Kidney (tissue), 14 donors: ENCODE data around the gene LLGL2. TPM values are rescaled to one million over a fixed set of nuclear protein-coding genes. Genes with fewer than 3 reads are reported as not detected.
A peak's percentile ranks its signal among the peaks of the same experiment; 100 is the strongest.

Source experiments
- DNase-seq, 5 donors: peaks; one replicate each; pipeline ENCODE4 v3.0.0-alpha.2; 2013 to 2020
- FAIRE-seq: peaks from 2 replicates; lab custom pipeline; 2012; peaks lifted over from hg19 to GRCh38; lab: Jason Lieb, UNC
- H3K27ac ChIP-seq, 2 donors: one replicate each; pipeline ENCODE4 v1.7.0; 2013; ENCODE audit warnings: low read depth in 2 of 2, low read length in 2 of 2, inconsistent platforms in 1 of 2
- H3K27me3 ChIP-seq: one replicate; pipeline ENCODE4 v1.7.1; 2013; ENCODE audit warnings: low read length, inconsistent platforms; ENCODE audit not compliant: control insufficient read depth, insufficient read depth
- H3K36me3 ChIP-seq, 3 donors: one replicate each; pipeline versions ENCODE4 v1.7.0 to v1.7.1; 2013; ENCODE audit warnings: low read length in 3 of 3, control low read depth in 1 of 3, inconsistent platforms in 1 of 3; ENCODE audit not compliant: insufficient read depth in 3 of 3, control insufficient read depth in 2 of 3
- H3K4me1 ChIP-seq, 3 donors: one replicate each; pipeline versions ENCODE4 v1.7.0 to v1.7.1; 2013; ENCODE audit warnings: low read length in 3 of 3, inconsistent platforms in 1 of 3, low read depth in 1 of 3; ENCODE audit not compliant: control insufficient read depth in 2 of 3, insufficient read depth in 2 of 3
- H3K4me3 ChIP-seq, 3 donors: one replicate each; pipeline versions ENCODE4 v1.7.0 to v1.8.1; 2013; ENCODE audit warnings: low read length in 3 of 3, control low read depth in 1 of 3, inconsistent platforms in 1 of 3
- H3K9ac ChIP-seq, 3 donors: one replicate each; pipeline versions ENCODE4 v1.7.0 to v1.7.1; 2013; ENCODE audit warnings: low read length in 3 of 3, control low read depth in 1 of 3, inconsistent platforms in 1 of 3
- H3K9me3 ChIP-seq, 3 donors: one replicate each; pipeline versions ENCODE4 v1.7.0 to v1.7.1; 2013; ENCODE audit warnings: low read length in 3 of 3, control low read depth in 1 of 3, inconsistent platforms in 1 of 3; ENCODE audit not compliant: control insufficient read depth in 2 of 3, insufficient read depth in 1 of 3
- intact Hi-C: fragments of 100-400 bp; cut with DNase I; formaldehyde crosslinking; loops from one replicate; pipeline ENCODE4 v1.11.1; 2022
- polyA plus RNA-seq: library from polyadenylated mRNA; stranded (reverse); fragments of 350-450 nt; fragmentation: Illumina TruSeq; extraction: RNeasy Lipid Tissue Mini Kit (QIAGEN cat#74804); gene quantifications from one replicate; pipeline ENCODE4 v1.2.3, GENCODE V29; 2014; ENCODE audit warnings: low read depth, low replicate concordance; ENCODE audit not compliant: insufficient read depth
- total RNA-seq: library from RNA; stranded (reverse); fragmentation: NEBNext Ultra II Directional; extraction: Animal tissue kit (Norgen Biotek cat#: 25700); gene quantifications from one replicate; pipeline ENCODE4 v1.2.1, GENCODE V29; 2021
- TF ChIP-seq, protein P1 (sequence below): IDR thresholded peaks from 3 replicates; pipeline ENCODE4 v1.5.1; 2012; ENCODE audit warnings: mild to moderate bottlenecking, moderate library complexity, borderline replicate concordance; ENCODE audit not compliant: insufficient read depth; ENCODE audit errors: extremely low read depth
- donor health status: control.
- donor health status: control.
- donor health status: control.
- donor health status: control.
- donor health status: control.
- donor health status: DM: yes; HTN: yes; CAD: no.
- donor health status: Normal renal cell carcinoma (clear cell type).

LLGL2 gene
- total and polyA plus RNA-seq, 2 donors from 2014 or later = 181 to 262 TPM

DNA sequence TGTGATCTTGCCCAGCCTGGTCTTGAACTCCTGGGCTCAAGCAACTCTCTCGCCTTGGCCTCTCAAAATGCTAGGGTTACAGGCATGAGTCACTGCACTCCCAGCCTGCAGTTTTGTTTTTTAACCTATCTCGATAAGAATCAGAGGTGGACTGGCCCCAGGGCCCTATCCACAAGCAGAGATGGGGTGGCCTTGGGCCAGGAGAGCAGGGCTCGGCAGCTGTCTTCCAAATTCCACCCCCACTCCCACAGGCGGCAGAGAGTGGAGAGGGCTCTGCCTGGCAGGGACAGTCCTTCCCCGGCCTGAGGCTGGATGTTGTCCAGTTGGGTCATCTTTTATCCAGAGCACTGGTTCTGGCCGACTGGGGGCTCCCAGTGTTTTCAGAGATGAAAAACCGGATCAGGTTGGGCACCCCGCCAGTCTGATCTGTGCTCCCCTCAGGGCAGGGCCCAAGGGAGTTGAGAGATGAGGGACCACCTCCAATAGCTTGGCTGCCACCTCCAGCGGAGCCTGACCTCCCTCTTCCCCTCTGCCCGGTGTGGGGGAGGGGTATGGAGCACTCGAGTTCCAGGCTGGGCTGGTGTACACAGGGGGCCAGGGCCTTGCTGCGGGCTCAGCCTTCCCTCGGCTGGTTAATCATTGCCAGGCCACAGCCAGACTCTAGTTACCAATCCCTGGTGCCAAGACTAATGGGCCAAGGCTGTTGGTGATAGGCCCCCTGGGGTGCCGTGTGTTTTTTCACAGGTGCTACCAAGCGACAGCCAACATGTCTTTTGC lies 31.8 kb downstream of the LLGL2 start:
- intact Hi-C loops = no loop called here
- H3K9ac ChIP-seq = no peak overlapping the region
- peak overlapping the region; percentile 21 to 90 for H3K27ac ChIP-seq
- TF ChIP-seq, protein P1, sequence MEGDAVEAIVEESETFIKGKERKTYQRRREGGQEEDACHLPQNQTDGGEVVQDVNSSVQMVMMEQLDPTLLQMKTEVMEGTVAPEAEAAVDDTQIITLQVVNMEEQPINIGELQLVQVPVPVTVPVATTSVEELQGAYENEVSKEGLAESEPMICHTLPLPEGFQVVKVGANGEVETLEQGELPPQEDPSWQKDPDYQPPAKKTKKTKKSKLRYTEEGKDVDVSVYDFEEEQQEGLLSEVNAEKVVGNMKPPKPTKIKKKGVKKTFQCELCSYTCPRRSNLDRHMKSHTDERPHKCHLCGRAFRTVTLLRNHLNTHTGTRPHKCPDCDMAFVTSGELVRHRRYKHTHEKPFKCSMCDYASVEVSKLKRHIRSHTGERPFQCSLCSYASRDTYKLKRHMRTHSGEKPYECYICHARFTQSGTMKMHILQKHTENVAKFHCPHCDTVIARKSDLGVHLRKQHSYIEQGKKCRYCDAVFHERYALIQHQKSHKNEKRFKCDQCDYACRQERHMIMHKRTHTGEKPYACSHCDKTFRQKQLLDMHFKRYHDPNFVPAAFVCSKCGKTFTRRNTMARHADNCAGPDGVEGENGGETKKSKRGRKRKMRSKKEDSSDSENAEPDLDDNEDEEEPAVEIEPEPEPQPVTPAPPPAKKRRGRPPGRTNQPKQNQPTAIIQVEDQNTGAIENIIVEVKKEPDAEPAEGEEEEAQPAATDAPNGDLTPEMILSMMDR = no peak
- peaks cover 0 to 39% (median 30%) of the 10 kb centered on the region in 3 donors for H3K4me1 ChIP-seq
- no peaks in the 10 kb centered on the region for H3K27me3 ChIP-seq
- DNase-seq (peak; percentile 94 to 97 (median 96)), FAIRE-seq (peak; percentile 11)
- H3K9me3 ChIP-seq = no peaks in the 10 kb centered on the region
- peaks cover 0 to 4% (median 3%) of the 10 kb centered on the region in 3 donors for H3K36me3 ChIP-seq
- H3K4me3 ChIP-seq = no peak overlapping the region

DNA sequence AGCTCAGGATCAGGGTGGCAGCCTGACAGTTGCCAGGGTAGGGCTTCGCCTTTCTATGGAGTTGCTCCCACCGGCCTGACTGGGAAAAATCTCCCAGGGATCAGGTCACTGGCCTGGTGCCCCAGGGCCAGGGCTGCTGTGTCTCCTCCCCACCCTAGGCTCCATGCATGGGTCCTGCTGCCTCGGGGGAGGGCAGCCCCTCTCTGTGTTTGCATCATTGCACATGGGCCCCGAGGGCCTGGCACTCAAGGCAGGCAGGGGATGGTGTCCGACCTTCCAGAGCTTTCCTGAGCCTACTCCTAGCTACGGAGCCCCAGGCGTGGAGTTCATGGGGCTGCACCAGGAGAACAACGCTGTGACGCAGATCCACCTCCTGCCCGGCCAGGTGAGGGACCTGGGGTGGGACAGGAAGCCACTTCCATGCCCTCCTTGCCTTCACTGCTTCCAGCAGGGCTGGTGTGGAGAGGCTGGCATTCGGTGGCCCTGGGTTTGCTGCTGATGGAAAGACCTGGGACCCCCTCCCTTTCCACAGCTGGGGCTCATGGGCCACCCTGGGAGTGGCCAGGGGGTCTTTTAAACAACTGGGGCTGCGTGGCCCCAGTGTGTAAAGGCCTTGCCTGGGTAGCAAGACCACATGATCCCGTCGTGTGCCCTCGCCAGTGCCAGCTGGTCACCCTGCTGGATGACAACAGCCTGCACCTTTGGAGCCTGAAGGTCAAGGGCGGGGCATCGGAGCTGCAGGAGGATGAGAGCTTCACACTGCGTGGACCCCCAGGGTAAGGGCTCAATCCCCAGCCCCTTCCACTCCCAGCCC lies 32.6 kb downstream of the LLGL2 start:
- Histone ChIP-seq H3K27ac (peak overlapping the region; percentile 21 to 90), H3K9me3 (no peaks in the 10 kb centered on the region), H3K9ac (no peak overlapping the region), H3K4me3 (no peak overlapping the region), H3K4me1 (peaks cover 0 to 37% (median 30%) of the 10 kb centered on the region in 3 donors), H3K27me3 (no peaks in the 10 kb centered on the region), H3K36me3 (peaks cover 0 to 11% (median 6%) of the 10 kb centered on the region in 3 donors)
- FAIRE-seq (no peak), DNase-seq (peak in 1 of 5 donors; percentile 56)
- TF ChIP-seq, protein P1 = no peak
- intact Hi-C loops = no loop called here

- H3K9me3 ChIP-seq = no peaks in the 10 kb centered on the region
- TF ChIP-seq, protein P1 = no peak
- intact Hi-C loops = no loop called here
- no peak for FAIRE-seq
- H3K27me3 ChIP-seq = no peaks in the 10 kb centered on the region
- peaks cover 0 to 19% (median 12%) of the 10 kb centered on the region in 3 donors for H3K36me3 ChIP-seq
- DNase-seq = peak in 1 of 5 donors; percentile 26
- peak overlapping the region; percentile 21 to 90 for H3K27ac ChIP-seq
- no peak overlapping the region for H3K9ac ChIP-seq
- H3K4me3 ChIP-seq = no peak overlapping the region
- peaks cover 0 to 38% (median 30%) of the 10 kb centered on the region in 3 donors for H3K4me1 ChIP-seq
Measured at GRCh38 chr17:75558666-75559530, 33.4 kb downstream of the LLGL2 start.
